Measurements from ENCODE around the gene APH1A.

- TF ChIP-seq CTCF (IDR thresholded peaks at IDR 0.05; ENCODE audit: low read length) (no peak), EZH2 (IDR thresholded peaks at IDR 0.05; ENCODE audit: borderline replicate concordance, low read length) (no peak)
Measured at GRCh38 chr1:150256198-150256553, 12.6 kb downstream of the APH1A start.

All from OCI-LY1 (cell line).